ENCODE results near the gene INS. TPM values are rescaled to one million over a fixed set of nuclear protein-coding genes. Genes with fewer than 3 reads are reported as not detected.

INS gene
- total and polyA plus RNA-seq, 2 donors from 2014 or later: not detected

DNA sequence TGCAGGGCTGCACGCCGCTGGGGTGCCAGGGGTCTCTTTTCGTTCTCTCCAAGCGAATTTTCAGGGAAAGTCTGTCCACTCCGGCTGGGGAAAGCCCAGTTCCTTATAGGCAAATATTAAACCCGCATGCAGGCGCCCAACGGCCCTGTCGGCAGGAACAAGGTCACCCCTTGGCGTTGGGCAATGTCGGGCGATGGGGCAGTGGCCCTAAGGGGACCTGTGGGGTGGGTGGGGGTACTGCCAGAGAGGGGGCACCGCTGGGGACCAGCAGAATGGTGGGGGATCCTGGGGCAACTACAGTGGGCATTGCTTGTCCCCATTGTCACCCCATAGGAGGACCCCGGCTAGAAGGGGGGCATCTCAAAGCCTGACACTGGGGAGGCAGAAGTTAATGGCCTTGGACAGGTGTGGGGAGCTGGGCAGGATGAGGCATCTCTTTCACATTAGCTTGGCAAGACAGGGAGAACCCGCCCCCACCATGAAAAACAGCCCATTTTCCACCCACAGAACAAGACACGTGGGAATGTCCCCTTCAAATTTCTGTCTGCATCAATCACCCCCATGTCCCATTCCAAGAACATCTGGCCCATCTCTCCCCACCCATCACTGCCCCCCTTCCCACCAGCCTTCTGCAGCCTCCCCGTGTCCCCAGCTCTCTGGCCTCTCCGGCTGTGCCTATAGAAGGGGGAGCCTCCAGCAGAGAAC is 16.3 kb downstream of the INS start:
- intact Hi-C loops (cut with DNase I): no loop called here
- H3K4me3 ChIP-seq (ENCODE audit: low read length in 3 of 3): no peak overlapping the region

DNA sequence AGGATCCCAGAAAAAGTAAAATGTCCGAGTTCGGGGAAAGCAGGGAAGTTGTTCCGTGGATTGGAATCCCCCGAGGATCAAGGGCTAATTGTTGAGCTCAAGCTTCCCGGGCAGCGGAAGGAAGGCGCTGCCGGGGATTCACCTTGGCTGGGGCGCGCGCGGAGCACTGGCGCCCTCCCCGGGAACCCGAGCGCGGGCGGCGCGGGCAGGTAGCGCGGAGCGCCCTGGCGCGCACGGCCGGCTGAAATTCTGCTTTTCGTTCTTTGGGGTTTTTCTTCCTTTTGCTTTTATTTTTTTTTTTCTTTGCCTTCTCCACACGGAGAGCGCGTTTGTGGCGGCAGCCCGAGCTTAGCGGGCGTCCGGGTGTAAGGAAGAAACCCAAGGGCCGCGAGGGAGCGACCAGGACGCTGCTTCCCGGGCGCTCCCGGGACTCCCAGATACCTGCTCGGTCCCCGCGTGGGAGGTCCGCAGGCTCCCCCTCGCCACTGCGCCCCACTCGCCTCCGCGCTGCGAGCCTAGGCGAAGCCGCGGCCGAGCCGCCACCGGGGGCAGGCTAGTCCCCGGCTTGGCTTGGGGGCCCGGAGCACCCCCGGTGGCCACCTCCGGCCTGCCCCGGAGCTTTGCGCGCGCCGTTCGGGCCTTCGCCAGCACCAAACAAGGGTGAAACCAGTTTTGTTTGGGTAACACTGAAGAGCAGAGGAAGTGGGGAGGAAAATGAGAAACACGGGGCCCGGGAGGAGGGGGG is 17.0 kb downstream of the INS start:
- H3K36me3 ChIP-seq (ENCODE audit: control insufficient read depth in 2 of 3, insufficient read depth in 3 of 3, low read length in 3 of 3): no peaks in the 10 kb centered on the region
- no peak overlapping the region for H3K27ac ChIP-seq (ENCODE audit: low read depth in 2 of 2, low read length in 2 of 2)
- H3K9ac ChIP-seq (ENCODE audit: low read length in 3 of 3): no peak overlapping the region
- no peaks in the 10 kb centered on the region for H3K4me1 ChIP-seq (ENCODE audit: control insufficient read depth in 2 of 3, insufficient read depth in 2 of 3, low read depth in 1 of 3, low read length in 3 of 3)
- TF ChIP-seq, protein P1, sequence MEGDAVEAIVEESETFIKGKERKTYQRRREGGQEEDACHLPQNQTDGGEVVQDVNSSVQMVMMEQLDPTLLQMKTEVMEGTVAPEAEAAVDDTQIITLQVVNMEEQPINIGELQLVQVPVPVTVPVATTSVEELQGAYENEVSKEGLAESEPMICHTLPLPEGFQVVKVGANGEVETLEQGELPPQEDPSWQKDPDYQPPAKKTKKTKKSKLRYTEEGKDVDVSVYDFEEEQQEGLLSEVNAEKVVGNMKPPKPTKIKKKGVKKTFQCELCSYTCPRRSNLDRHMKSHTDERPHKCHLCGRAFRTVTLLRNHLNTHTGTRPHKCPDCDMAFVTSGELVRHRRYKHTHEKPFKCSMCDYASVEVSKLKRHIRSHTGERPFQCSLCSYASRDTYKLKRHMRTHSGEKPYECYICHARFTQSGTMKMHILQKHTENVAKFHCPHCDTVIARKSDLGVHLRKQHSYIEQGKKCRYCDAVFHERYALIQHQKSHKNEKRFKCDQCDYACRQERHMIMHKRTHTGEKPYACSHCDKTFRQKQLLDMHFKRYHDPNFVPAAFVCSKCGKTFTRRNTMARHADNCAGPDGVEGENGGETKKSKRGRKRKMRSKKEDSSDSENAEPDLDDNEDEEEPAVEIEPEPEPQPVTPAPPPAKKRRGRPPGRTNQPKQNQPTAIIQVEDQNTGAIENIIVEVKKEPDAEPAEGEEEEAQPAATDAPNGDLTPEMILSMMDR (IDR thresholded peaks at IDR 0.05; ENCODE audit: borderline replicate concordance, extremely low read depth, insufficient read depth): no peak
- no peaks in the 10 kb centered on the region for H3K9me3 ChIP-seq (ENCODE audit: control insufficient read depth in 2 of 3, insufficient read depth in 1 of 3, low read length in 3 of 3)
- peak in 1 of 5 donors; percentile 58 for DNase-seq
- intact Hi-C loops (cut with DNase I): no loop called here
- peaks cover 35% of the 10 kb centered on the region for H3K27me3 ChIP-seq (ENCODE audit: control insufficient read depth, insufficient read depth, low read length)
- peak overlapping the region in 1 of 3 donors; percentile 36 for H3K4me3 ChIP-seq (ENCODE audit: low read length in 3 of 3)
- no peak for FAIRE-seq

More for the DNA sequence above, 16.3 kb downstream of the INS start:
- Histone ChIP-seq H3K36me3 (ENCODE audit: control insufficient read depth in 2 of 3, insufficient read depth in 3 of 3, low read length in 3 of 3) (no peaks in the 10 kb centered on the region), H3K9me3 (ENCODE audit: control insufficient read depth in 2 of 3, insufficient read depth in 1 of 3, low read length in 3 of 3) (no peaks in the 10 kb centered on the region), H3K4me1 (ENCODE audit: control insufficient read depth in 2 of 3, insufficient read depth in 2 of 3, low read depth in 1 of 3, low read length in 3 of 3) (no peaks in the 10 kb centered on the region), H3K27me3 (ENCODE audit: control insufficient read depth, insufficient read depth, low read length) (peaks cover 35% of the 10 kb centered on the region), H3K27ac (ENCODE audit: low read depth in 2 of 2, low read length in 2 of 2) (no peak overlapping the region), H3K9ac (ENCODE audit: low read length in 3 of 3) (no peak overlapping the region)
- TF ChIP-seq, protein P1 (IDR thresholded peaks at IDR 0.05; ENCODE audit: borderline replicate concordance, extremely low read depth, insufficient read depth): no peak
- FAIRE-seq: no peak
- no peak for DNase-seq

DNA sequence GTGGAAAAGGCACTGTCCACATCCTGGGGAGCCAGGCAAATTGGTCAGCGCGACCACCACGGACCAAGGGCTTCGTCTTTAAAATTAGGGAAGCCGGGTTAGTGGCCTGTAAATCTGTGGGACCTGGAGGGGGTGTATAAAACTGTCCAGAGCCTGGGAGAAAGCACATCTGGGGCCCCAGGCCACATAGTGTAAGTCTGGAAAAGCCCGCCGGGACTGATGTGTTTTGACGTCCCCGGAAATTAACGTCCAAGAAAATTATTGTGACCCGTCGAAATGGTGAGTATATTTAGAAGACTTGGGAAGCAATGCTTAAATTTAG is 17.6 kb downstream of the INS start:
- Histone ChIP-seq H3K27me3 (ENCODE audit: control insufficient read depth, insufficient read depth, low read length) (peaks cover 35% of the 10 kb centered on the region), H3K9ac (ENCODE audit: low read length in 3 of 3) (no peak overlapping the region), H3K4me1 (ENCODE audit: control insufficient read depth in 2 of 3, insufficient read depth in 2 of 3, low read depth in 1 of 3, low read length in 3 of 3) (no peaks in the 10 kb centered on the region), H3K4me3 (ENCODE audit: low read length in 3 of 3) (peak overlapping the region in 1 of 3 donors; percentile 36), H3K36me3 (ENCODE audit: control insufficient read depth in 2 of 3, insufficient read depth in 3 of 3, low read length in 3 of 3) (no peaks in the 10 kb centered on the region), H3K27ac (ENCODE audit: low read depth in 2 of 2, low read length in 2 of 2) (no peak overlapping the region), H3K9me3 (ENCODE audit: control insufficient read depth in 2 of 3, insufficient read depth in 1 of 3, low read length in 3 of 3) (no peaks in the 10 kb centered on the region)
- FAIRE-seq (no peak), DNase-seq (no peak)
- intact Hi-C loops (cut with DNase I): no loop called here
- TF ChIP-seq, protein P1 (IDR thresholded peaks at IDR 0.05; ENCODE audit: borderline replicate concordance, extremely low read depth, insufficient read depth): no peak
